T-helper 9 cell (primary cell): Measurements from ENCODE around the gene CYP27C1.
"Not testable (repeated sequence)": the region's sequence is repeated elsewhere in the genome, so short reads cannot be mapped to it uniquely, and the experiment has no call there.

Source experiments
- DNase-seq: peaks from one replicate; pipeline ENCODE4 v3.0.0-alpha.2; 2020
- total RNA-seq, 2 donors: gene quantifications; one replicate each; lab custom pipeline; 2026; lab: John Stamatoyannopoulos, UW

CYP27C1 gene, protein sequence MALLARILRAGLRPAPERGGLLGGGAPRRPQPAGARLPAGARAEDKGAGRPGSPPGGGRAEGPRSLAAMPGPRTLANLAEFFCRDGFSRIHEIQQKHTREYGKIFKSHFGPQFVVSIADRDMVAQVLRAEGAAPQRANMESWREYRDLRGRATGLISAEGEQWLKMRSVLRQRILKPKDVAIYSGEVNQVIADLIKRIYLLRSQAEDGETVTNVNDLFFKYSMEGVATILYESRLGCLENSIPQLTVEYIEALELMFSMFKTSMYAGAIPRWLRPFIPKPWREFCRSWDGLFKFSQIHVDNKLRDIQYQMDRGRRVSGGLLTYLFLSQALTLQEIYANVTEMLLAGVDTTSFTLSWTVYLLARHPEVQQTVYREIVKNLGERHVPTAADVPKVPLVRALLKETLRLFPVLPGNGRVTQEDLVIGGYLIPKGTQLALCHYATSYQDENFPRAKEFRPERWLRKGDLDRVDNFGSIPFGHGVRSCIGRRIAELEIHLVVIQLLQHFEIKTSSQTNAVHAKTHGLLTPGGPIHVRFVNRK
- 0 reads per million in 2 donors for total RNA-seq

DNA sequence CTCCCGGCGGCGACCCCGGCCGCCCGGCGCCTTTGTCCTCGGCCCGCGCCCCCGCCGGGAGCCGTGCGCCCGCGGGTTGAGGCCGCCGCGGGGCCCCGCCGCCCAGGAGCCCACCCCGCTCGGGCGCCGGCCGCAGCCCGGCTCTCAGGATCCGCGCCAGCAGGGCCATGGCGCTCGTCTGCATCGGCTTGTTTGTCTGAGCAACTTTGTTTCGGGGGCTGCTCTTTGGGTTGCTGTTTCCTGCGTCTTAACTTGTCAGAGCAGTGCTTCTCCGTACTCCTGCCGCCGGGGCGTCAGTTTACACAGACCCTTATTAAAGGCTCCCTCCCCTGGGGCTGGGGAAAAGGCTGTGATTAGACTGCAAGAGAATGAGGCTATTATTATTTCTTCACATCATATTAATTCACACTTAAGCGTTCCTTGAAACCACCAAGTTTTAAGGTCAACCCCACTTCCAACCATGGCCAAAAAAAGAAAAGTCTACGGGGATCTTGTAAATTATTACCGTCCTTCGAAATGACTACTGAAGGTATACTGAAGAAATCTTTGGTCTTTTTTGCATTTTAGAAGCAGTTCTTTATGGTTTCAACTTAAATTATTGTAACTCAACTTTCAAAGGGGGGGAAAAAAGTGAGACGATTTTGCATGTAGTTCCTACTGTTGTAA is at the start of gene CYP27C1:
CYP27C1 (minus strand) TSS at position 198 of the 666 bp plus-strand sequence; CDS start at position 169, 29 bp downstream.
- no peak for DNase-seq

DNA sequence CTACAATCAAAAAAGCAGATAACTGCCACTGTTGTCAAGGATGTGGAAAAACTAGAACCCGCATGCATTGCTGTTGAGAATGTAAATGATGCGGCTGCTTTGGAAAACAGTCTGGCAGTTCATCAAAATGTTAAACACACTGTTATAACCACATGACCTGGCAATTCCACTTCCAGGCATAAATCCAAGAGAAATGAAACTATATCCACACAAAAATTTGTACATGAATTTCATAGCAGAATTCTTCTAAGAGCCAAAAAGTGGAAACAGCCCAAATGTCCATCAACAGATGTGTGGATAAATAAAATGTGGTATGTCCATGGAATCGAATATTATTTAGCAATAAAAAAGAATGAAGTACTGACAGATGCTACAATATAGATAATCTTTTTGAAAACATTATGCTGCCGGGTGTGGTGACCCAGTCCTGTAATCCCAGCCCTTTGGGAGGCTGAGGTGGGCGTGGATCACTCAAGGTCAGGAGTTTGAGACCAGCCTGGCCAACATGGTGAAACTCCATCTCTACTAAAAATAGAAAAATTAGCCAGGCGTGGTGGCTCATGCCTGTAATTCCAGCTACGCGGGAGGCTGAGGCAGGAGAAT is 41.8 kb upstream of the CYP27C1 start:
- no peak for DNase-seq

GRCh38 chr2:127259355-127259754 is 39.3 kb upstream of the CYP27C1 start:
- no peak for DNase-seq

DNA sequence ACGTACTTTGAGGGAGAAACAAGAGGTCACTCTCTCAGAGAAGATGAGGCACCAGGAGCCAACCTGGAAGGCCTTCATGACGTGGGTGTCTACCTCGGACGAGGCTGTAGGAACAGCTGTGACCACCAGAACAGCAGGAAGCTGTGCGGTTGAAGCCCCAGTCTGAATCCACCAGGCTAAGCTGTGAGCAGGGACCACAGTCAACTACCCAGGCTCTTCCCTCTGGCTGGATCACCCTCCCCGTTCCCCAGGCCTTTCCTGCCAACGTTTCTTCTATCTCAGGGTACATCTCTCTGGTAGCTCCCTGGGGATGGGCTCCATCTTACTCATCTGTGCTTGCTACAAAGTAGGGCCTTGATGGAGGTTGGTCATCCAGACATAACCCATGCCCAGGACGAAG is 36.8 kb upstream of the CYP27C1 start:
- no peak for DNase-seq

DNA sequence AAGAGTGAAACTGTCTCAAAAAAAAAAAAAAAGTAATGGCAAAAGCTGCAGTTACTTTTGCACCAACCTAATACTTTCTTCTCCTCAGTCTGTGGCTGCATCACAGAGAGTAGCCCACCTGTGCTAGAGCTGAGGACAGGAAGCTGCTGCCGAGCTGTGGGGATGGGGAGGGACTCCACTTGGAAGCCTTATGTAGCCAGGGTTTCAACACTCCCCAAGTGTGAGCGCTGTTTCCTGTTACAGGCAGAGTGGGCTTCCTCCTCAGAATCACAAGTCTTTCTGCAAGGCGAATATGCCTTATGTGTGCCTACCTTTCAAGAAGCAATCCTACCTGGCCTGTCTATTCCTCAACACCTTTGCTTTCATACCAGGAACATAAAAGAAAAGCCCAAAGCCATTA is 36.3 kb upstream of the CYP27C1 start:
- DNase-seq = no peak

- DNase-seq = no peak
Measured at GRCh38 chr2:127255721-127256120, 35.6 kb upstream of the CYP27C1 start.

DNA sequence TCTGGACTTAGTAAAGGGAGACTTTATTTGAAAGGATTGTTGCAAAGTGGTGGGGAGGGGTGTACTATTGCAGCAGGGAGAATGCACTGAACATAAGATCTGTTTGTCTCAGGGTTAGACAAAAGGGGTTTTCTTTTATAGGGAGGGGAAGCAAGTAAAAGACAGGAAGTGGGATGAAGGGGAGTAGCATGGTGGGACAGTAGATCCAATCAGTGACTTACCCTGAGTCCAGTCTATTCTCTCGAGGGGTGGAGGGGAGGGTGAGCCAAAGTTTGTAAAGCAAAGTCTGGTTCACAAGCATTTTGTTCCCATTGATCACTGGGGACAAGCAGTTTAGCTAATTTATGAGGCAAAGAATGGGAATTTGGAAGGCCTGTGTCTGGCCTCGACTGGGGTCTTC is 35.0 kb upstream of the CYP27C1 start:
- DNase-seq = no peak

GRCh38 chr2:127254386-127254981 is 34.4 kb upstream of the CYP27C1 start:
- no peak for DNase-seq

DNA sequence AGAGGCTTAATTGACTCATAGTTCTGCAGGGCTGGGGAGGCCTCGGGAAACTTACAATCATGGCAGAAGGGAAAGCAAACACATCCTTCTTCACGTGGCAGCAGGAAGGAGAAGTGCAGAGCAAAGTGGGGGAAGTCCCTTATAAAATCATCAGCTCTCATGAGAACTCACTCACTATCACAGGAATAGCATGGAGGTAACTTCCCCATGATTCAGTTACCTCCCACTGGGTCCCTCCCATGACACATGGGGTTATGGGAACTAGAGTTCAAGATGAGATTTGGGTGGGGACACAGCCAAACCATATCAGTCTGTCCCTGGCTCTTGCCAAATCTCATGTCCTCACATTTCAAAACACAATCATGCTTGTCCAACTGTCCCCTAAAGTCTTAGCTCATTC is 21.1 kb upstream of the CYP27C1 start:
- DNase-seq = not testable (repeated sequence)

DNA sequence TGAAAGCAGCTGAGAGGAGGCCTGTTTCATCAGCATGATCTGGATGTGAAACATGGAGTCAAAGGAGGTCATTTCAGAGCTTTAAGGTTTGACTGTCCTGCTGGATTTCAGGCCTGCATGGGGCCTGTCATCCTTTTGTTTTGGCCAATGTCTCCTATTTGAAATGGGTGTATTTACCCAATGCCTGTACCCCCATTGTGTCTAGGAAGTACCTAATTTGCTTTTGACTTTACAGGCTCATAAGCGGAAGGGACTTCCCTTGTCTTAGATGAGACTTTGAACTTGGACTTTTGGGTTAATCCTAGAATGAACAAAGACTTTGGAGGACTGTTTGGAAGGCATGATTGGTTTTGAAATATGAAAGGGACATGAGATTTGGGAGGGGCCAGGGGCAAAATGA is 19.3 kb upstream of the CYP27C1 start:
- no peak for DNase-seq

DNA sequence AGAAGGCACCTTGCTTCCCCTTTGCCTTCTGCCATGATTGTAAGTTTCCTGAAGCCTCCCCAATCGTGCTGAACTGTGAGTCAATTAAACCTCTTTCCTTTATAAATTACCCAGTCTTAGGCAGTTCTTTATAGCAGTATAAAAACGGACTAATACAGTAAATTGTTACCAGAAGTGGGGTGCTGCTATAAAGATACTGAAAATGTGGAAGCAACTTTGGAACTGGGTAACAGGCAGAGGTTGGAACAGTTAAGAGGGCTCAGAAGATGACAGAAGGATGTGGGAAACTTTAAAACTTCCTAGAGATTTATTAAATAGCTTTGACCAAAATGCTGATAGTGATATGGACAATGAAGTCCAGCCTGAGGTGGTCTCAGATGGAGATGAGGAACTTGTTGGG is 17.7 kb upstream of the CYP27C1 start:
- DNase-seq = not testable (repeated sequence)

DNA sequence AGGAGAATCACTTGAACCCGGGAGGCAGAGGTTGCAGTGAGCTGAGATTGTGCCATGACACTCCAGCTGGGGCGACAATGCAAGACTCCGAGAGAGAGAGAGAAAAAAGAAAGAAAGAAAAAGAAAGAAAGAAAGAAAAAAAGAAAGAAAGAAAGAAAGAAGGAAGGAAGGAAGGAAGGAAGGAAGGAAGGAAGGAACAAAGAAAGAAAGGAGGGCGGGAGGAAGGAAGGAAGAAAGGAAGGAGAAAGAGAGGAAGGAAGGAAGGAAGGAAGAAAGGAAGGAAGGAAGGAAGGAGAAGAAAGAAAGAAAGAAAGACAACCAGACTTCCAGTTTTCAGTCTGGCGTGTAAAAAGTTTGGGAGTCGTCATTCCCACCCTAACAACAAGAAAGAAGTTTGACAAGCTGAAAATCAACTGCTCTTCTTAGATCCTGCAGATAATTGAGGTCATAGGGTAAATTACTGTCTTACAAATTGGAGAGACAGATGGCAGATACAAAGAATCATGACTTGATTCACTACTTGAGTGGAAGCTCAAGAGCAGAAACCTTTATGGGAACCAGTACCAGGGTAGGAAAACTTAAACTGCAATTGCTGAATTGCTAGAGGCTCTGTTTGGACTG is 15.1 kb upstream of the CYP27C1 start:
- no peak for DNase-seq

DNA sequence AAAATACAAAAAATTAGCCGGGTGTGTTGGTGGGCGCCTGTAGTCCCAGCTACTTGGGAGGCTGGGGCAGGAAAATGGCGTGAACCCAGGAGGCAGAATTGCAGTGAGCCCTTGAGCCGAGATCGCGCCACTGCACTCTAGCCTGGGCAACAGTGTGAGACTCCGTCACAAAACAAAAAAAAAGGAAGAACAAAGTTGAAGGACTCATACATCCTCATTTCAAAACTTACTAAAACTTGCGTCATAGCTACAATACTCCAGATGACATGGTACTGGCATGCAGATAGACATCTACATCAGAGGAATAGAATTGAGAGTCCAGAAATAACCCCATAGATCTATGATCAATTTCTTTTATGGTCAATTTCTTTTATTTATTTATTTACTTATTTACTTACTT is 13.6 kb upstream of the CYP27C1 start:
- no peak for DNase-seq

- DNase-seq = no peak
Measured at GRCh38 chr2:127231130-127231865, 11.2 kb upstream of the CYP27C1 start.

- no peak for DNase-seq
Measured at GRCh38 chr2:127229555-127229954, 9.5 kb upstream of the CYP27C1 start.

GRCh38 chr2:127228102-127228501 is 8.0 kb upstream of the CYP27C1 start:
- no peak for DNase-seq

GRCh38 chr2:127227264-127227660 is 7.2 kb upstream of the CYP27C1 start:
- DNase-seq = not testable (repeated sequence)

DNA sequence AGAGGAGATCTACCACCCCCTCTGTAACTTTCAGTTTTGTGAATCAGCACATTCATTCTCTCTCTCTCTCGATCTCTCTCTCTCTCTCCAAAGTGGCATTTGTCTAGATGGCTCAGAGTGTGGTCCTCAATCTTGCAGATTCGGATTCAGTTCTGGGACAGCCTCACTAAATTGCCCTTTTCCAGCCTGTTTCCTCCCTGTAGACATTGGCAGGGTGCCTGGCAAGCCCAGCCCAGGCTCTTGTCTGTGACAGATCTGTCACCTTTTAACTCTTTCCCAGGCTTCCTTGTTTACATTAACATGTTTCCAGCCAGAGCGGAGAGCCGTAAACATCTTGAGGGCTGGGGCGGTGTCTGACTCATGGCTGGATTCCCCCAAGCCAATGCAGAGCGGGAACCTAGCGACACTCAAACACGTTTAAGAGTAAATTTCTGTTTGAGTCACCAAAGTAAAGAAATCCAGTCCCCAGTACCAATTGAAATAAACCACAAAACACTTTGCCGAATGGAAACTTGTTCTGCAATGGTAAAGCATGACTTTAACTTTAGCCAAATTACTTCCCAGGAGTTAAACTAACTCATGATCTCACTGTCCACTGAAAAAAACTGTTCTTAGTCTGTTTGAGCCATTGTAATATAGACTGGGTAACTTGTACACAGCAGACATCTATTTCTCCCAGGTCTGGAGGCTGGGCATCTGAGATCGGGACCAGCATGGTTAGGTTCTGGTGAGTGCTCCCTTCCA is 6.6 kb upstream of the CYP27C1 start:
- DNase-seq = no peak

DNA sequence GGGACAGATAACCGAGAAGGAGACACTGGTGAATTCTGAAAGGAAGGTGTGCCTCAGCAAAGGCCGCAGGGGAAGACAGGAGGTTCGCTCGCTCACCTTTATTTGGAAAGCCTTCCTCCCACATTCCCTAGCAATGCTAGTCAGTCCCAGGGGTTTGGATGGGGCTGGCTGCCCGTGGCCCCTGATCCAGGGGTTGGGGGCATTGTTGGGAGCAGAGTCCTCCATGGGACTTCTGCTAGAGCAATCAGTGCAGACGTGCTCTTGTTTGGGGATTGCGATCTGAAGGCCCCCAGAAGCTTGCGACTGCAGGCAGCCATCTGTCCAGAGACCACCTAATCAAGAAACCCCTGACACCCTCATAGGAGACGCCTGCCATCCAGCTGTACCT is 6.0 kb upstream of the CYP27C1 start:
- DNase-seq = no peak

- no peak for DNase-seq
Measured at GRCh38 chr2:127225186-127225960, 5.3 kb upstream of the CYP27C1 start.
